Measurements from ENCODE around the gene PTH.

GRCh38 chr11:13479688-13480087 lies 16.1 kb downstream of the PTH start:
- TF ChIP-seq EZH2 (IDR thresholded peaks at IDR 0.05): no peak
- TF ChIP-seq POLR2AphosphoS5 (IDR thresholded peaks at IDR 0.05; ENCODE audit: borderline replicate concordance, low read depth, low read length): no peak

All from SK-N-MC (cell line).